HL-60 (cell line): ENCODE results near the gene ERCC8.

Experiments
- CTCF ChIP-seq: IDR thresholded peaks from one replicate; pipeline ENCODE4 v1.5.1; 2011; ENCODE audit warnings: low read length, control low read depth, inconsistent platforms; ENCODE audit not compliant: insufficient read depth
- GABPA ChIP-seq: IDR thresholded peaks from 2 replicates; pipeline ENCODE4 v1.6.1; 2012; ENCODE audit warnings: low read depth
- POLR2AphosphoS5 ChIP-seq: IDR thresholded peaks from 2 replicates; pipeline ENCODE4 v1.6.1; 2012; ENCODE audit warnings: low read depth
- REST ChIP-seq: IDR thresholded peaks from 2 replicates; pipeline ENCODE4 v1.6.1; 2012; ENCODE audit warnings: low read depth; ENCODE audit not compliant: insufficient replicate concordance
- SPI1 ChIP-seq: IDR thresholded peaks from 2 replicates; pipeline ENCODE4 v1.6.1; 2012; ENCODE audit warnings: low read depth, mild to moderate bottlenecking, borderline replicate concordance

- TF ChIP-seq CTCF = no peak
- TF ChIP-seq POLR2AphosphoS5 = no peak
- no peak for TF ChIP-seq GABPA
- TF ChIP-seq REST = no peak
- no peak for TF ChIP-seq SPI1
Measured at GRCh38 chr5:60886158-60886557, 58.7 kb downstream of the ERCC8 start.
